Spleen (tissue), 11 donors: ENCODE measurements around the gene CDH10. TPM values are rescaled to one million over a fixed set of nuclear protein-coding genes. Genes with fewer than 3 reads are reported as not detected.

Experiments used
- DNase-seq: peaks from one replicate; pipeline ENCODE4 v3.0.0-alpha.2; 2020
- H3K27ac ChIP-seq, 8 donors: fragments of 200-600 bp; sonication (generic) in 7 of 8; 1 replicate in 4 of 8; 2 replicates in 4 of 8; pipeline versions ENCODE4 v1.5.0 to v1.8.0; 2016 to 2021; ENCODE audit warnings: inconsistent platforms in 4 of 8, mild to moderate bottlenecking in 4 of 8, moderate library complexity in 1 of 8
- H3K27me3 ChIP-seq, 7 donors: fragments of 200-600 bp; sonication (generic) in 6 of 7; replicated peaks in 1 of 7; 1 replicate in 4 of 7; 2 replicates in 3 of 7; pipeline versions ENCODE4 v1.5.0 to v1.8.0; 2016 to 2021; ENCODE audit warnings: inconsistent platforms in 3 of 7, mild to moderate bottlenecking in 1 of 7
- H3K36me3 ChIP-seq, 6 donors: fragments of 200-600 bp; sonication (generic) in 5 of 6; 1 replicate in 4 of 6; 2 replicates in 2 of 6; pipeline versions ENCODE4 v1.5.0 to v1.8.0; 2016 to 2021; ENCODE audit warnings: inconsistent platforms in 2 of 6
- H3K4me1 ChIP-seq, 6 donors: fragments of 200-600 bp; sonication (generic) in 5 of 6; 1 replicate in 3 of 6; 2 replicates in 3 of 6; pipeline versions ENCODE4 v1.5.0 to v1.8.0; 2016 to 2021; ENCODE audit warnings: inconsistent platforms in 3 of 6
- H3K4me3 ChIP-seq, 8 donors: fragments of 200-600 bp; sonication (generic) in 7 of 8; 1 replicate in 4 of 8; 2 replicates in 4 of 8; pipeline versions ENCODE4 v1.5.0 to v1.8.0; 2016 to 2021; ENCODE audit warnings: inconsistent platforms in 4 of 8, mild to moderate bottlenecking in 4 of 8, moderate library complexity in 2 of 8
- H3K9me3 ChIP-seq, 8 donors: fragments of 200-600 bp; sonication (generic) in 7 of 8; 1 replicate in 4 of 8; 2 replicates in 4 of 8; pipeline versions ENCODE4 v1.5.0 to v1.8.0; 2016 to 2021; ENCODE audit warnings: inconsistent platforms in 4 of 8
- POLR2A ChIP-seq, 3 donors: fragments of 450-650 bp; IDR thresholded peaks; one replicate each; pipeline ENCODE4 v1.5.1; 2017; ENCODE audit warnings: antibody characterized with exemption in 3 of 3, mild to moderate bottlenecking in 1 of 3
- POLR2AphosphoS5 ChIP-seq, 3 donors: sonication (generic); formaldehyde crosslinking; IDR thresholded peaks; one replicate each; pipeline ENCODE4 v1.5.1; 2017; ENCODE audit warnings: antibody characterized with exemption in 3 of 3
- WGBS, 5 donors: extraction: QIAGEN DNeasy Blood & Tissue Kit in 3 of 5; methylation state at CpG; one replicate each; pipeline versions ENCODE4 v1.1.5 to v1.1.7; 2013 to 2018; 5-methylcytosine and 5-hydroxymethylcytosine counted together
- intact Hi-C: fragments of 100-400 bp; cut with DNase I; formaldehyde crosslinking; loops from one replicate; pipeline ENCODE4 v1.15.0; 2023; ENCODE audit warnings: low total_unique reads
- polyA plus RNA-seq, 3 donors: library from polyadenylated mRNA; stranded (reverse); fragments of 200-250 nt; gene quantifications; one replicate each; pipeline ENCODE4 v1.2.1, GENCODE V29; 2013
- total RNA-seq, 7 donors: library from RNA; depleted of rRNA in 3 of 7; stranded (reverse); fragments of >200 nt in 3 of 7; fragmentation: NEBNext Ultra II Directional in 4 of 7; extraction: Animal tissue kit (Norgen Biotek cat#: 25700) in 4 of 7; gene quantifications; one replicate each; pipeline versions ENCODE4 v1.1.0 to v1.2.1, GENCODE V29; 2016 to 2021
- TF ChIP-seq, protein P1 (sequence below), 11 experiments: fragments of 200-600 bp in 7 of 11; fragments of 450-650 bp in 4 of 11; sonication (generic) in 4 of 11; IDR thresholded peaks in 8 of 11; conservative IDR thresholded peaks in 3 of 11; 1 replicate in 7 of 11; 2 replicates in 4 of 11; pipeline versions ENCODE4 v1.4.0 to v1.8.0; 2016 to 2021; ENCODE audit warnings: antibody characterized with exemption in 11 of 11, inconsistent platforms in 4 of 11, mild to moderate bottlenecking in 1 of 11
- donor health status: healthy with polysubstance abuse.
- donor health status: DM: no; HTN: no; CAD: no; lungs with moderate emphysema.
- donor health status: DM: no; HTN: no; CAD: no.
- donor health status: Bipolar disorder and iron deficiency.
- donor health status: healthy.
- donor health status: DM: no; HTN: no; CAD: no.
- donor health status: DM: yes; HTN: yes; CAD: no.

Gene CDH10
- total and polyA plus RNA-seq, 10 donors = not detected

DNA sequence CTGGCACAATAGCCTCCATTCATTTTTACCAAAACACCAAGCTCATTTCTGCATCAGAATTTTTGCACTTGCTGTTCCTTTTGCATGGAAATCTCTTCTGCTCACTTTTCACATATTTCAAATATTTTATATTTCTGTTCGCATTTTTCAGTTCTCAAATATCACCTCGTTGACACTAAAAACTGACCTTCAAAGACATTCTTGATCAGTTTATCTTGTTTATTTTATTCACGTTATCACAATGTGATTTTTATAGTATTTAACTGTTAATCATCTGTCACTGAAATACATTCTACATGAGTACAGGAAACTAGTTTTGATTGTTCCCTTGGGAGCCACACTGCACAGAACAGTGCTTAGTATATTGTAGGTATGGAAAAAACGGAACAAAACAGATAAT lies 29.6 kb downstream of the CDH10 start:
- DNase-seq = no peak
- Histone ChIP-seq H3K9me3 (peaks cover 0 to 4% (median 0%) of the 10 kb centered on the region in 8 donors), H3K36me3 (no peaks in the 10 kb centered on the region), H3K27me3 (no peaks in the 10 kb centered on the region), H3K4me1 (no peaks in the 10 kb centered on the region), H3K27ac (no peak overlapping the region), H3K4me3 (no peak overlapping the region)
- WGBS, 5 donors = 48 to 62% (median 58%) methylated on average over 4 of the region's 4 CpGs
- intact Hi-C loops = no loop called here
- TF ChIP-seq, protein P1, sequence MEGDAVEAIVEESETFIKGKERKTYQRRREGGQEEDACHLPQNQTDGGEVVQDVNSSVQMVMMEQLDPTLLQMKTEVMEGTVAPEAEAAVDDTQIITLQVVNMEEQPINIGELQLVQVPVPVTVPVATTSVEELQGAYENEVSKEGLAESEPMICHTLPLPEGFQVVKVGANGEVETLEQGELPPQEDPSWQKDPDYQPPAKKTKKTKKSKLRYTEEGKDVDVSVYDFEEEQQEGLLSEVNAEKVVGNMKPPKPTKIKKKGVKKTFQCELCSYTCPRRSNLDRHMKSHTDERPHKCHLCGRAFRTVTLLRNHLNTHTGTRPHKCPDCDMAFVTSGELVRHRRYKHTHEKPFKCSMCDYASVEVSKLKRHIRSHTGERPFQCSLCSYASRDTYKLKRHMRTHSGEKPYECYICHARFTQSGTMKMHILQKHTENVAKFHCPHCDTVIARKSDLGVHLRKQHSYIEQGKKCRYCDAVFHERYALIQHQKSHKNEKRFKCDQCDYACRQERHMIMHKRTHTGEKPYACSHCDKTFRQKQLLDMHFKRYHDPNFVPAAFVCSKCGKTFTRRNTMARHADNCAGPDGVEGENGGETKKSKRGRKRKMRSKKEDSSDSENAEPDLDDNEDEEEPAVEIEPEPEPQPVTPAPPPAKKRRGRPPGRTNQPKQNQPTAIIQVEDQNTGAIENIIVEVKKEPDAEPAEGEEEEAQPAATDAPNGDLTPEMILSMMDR (IDR thresholded peaks at IDR 0.05 in 8 of 11, conservative IDR thresholded peaks at IDR 0.05 in 3 of 11) = no peak
- TF ChIP-seq POLR2AphosphoS5 (IDR thresholded peaks at IDR 0.05) = no peak
- TF ChIP-seq POLR2A (IDR thresholded peaks at IDR 0.05) = no peak

DNA sequence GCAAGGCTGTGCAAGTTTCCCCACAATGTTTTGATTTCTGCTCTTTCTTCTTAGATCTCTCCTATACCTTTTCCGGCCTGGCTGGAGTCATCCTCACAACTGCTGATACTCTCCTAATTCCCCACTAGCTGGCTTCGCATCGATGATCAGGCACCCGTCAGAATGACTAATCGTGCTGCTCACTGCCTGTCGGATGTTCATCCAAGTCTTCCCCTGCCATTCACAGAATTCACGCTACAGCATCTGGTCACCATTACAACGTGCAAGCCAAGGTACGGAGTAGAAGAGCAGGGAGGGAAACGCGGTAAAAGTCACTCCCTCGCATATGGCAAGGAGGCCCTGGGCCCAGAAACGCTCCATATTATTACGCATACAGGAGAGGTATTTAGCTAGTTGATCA lies 35.1 kb downstream of the CDH10 start:
- H3K9me3 ChIP-seq = peaks cover 0 to 4% (median 0%) of the 10 kb centered on the region in 8 donors
- no peak overlapping the region for H3K4me3 ChIP-seq
- H3K27me3 ChIP-seq = no peaks in the 10 kb centered on the region
- DNase-seq = no peak
- H3K36me3 ChIP-seq = no peaks in the 10 kb centered on the region
- TF ChIP-seq, protein P1 (IDR thresholded peaks at IDR 0.05 in 8 of 11, conservative IDR thresholded peaks at IDR 0.05 in 3 of 11) = no peak
- TF ChIP-seq POLR2AphosphoS5 (IDR thresholded peaks at IDR 0.05) (no peak), POLR2A (IDR thresholded peaks at IDR 0.05) (no peak)
- intact Hi-C loops = no loop called here
- H3K27ac ChIP-seq = no peak overlapping the region
- H3K4me1 ChIP-seq = no peaks in the 10 kb centered on the region
- WGBS, 5 donors = 93 to 98% (median 96%) methylated on average over 14 of the region's 14 CpGs

DNA sequence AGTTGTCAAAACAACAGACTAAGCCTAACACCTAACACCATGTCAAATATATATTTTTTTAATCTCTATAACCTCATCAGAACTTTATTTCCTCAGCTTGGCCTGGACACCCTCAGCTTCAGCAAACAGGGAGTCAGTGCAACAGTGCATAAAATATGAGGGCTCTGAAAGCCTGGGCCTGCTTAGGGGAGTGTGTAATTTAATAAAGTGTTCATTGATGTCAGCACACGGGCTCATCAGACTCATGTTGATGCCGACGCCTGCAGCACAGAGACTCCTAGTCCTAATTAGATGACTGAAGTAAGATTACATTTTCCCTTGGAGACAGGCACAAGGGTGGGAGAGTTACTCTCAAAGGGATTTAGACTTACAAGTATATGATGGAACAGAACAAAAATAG lies 37.8 kb downstream of the CDH10 start:
- WGBS, 5 donors = 72 to 98% (median 88%) methylated on average over 3 of the region's 3 CpGs
- no peak for DNase-seq
- Histone ChIP-seq H3K27me3 (no peaks in the 10 kb centered on the region), H3K36me3 (no peaks in the 10 kb centered on the region), H3K9me3 (no peaks in the 10 kb centered on the region), H3K27ac (no peak overlapping the region), H3K4me3 (no peak overlapping the region), H3K4me1 (no peaks in the 10 kb centered on the region)
- TF ChIP-seq, protein P1 (IDR thresholded peaks at IDR 0.05 in 8 of 11, conservative IDR thresholded peaks at IDR 0.05 in 3 of 11) = no peak
- TF ChIP-seq POLR2AphosphoS5 (IDR thresholded peaks at IDR 0.05) (no peak), POLR2A (IDR thresholded peaks at IDR 0.05) (no peak)
- intact Hi-C loops = no loop called here

GRCh38 chr5:24602188-24602587 lies 42.6 kb downstream of the CDH10 start:
- Histone ChIP-seq H3K36me3 (no peaks in the 10 kb centered on the region), H3K4me3 (no peak overlapping the region), H3K27me3 (no peaks in the 10 kb centered on the region), H3K27ac (no peak overlapping the region), H3K9me3 (no peaks in the 10 kb centered on the region), H3K4me1 (no peaks in the 10 kb centered on the region)
- intact Hi-C loops = no loop called here
- 37 to 75% (median 53%) methylated on average over 2 of the region's 2 CpGs for WGBS, 5 donors
- no peak for DNase-seq
- TF ChIP-seq, protein P1 (IDR thresholded peaks at IDR 0.05 in 8 of 11, conservative IDR thresholded peaks at IDR 0.05 in 3 of 11) = no peak
- TF ChIP-seq POLR2AphosphoS5 (IDR thresholded peaks at IDR 0.05) (no peak), POLR2A (IDR thresholded peaks at IDR 0.05) (no peak)
